Adipocyte (in vitro differentiated cells): Measurements from ENCODE around the gene BRPF1.

Experiments
- DNase-seq: peaks from one replicate; pipeline ENCODE4 v3.0.0-alpha.2; 2015; ENCODE audit warnings: low read depth
- H3K27me3 ChIP-seq: replicated peaks from 2 replicates; pipeline ENCODE4 v1.7.0; 2013; ENCODE audit warnings: mild to moderate bottlenecking, low read length, moderate library complexity; ENCODE audit not compliant: control insufficient read depth, insufficient read depth
- H3K36me3 ChIP-seq: 2 replicates; pipeline ENCODE4 v1.7.0; 2013; ENCODE audit warnings: low read length, mild to moderate bottlenecking, moderate library complexity; ENCODE audit not compliant: control insufficient read depth, insufficient read depth, severe bottlenecking
- H3K4me1 ChIP-seq: 2 replicates; pipeline ENCODE4 v1.7.0; 2013; ENCODE audit warnings: mild to moderate bottlenecking, low read length, moderate library complexity; ENCODE audit not compliant: control insufficient read depth, insufficient read depth
- H3K4me3 ChIP-seq: 2 replicates; pipeline ENCODE4 v1.7.0; 2013; ENCODE audit warnings: mild to moderate bottlenecking, low read length, moderate library complexity
- H3K9ac ChIP-seq: 2 replicates; pipeline ENCODE4 v1.7.0; 2013; ENCODE audit warnings: mild to moderate bottlenecking, low read length, moderate library complexity
- H3K9me3 ChIP-seq: 2 replicates; pipeline ENCODE4 v1.7.0; 2013; ENCODE audit warnings: mild to moderate bottlenecking, low read length, moderate library complexity; ENCODE audit not compliant: control insufficient read depth

BRPF1 gene

DNA sequence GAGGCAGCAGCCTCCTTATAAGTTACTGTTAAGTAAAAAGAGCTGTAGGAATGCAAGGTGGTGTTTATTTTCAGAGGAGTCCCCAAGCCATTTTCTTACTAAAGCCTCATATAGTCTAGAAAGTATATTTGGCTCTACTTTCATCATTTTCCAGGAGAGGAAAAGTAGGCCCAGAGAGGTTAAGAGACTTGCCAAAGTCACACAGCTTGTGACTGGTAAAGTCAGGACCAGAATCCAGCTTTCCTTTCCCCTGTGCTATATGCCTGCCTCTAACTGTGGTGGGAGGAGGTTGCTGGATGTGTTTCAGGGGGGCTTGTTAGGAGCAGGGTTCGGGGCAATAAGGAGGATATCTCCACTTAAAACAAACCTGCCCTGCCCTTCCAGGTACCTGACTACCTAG is 11.0 kb downstream of the BRPF1 start:
- no peak for DNase-seq
- Histone ChIP-seq H3K4me1 (peaks cover 15% of the 10 kb centered on the region), H3K27me3 (no peaks in the 10 kb centered on the region), H3K36me3 (peaks cover 99% of the 10 kb centered on the region), H3K9me3 (no peaks in the 10 kb centered on the region), H3K4me3 (no peak overlapping the region), H3K9ac (no peak overlapping the region)

DNA sequence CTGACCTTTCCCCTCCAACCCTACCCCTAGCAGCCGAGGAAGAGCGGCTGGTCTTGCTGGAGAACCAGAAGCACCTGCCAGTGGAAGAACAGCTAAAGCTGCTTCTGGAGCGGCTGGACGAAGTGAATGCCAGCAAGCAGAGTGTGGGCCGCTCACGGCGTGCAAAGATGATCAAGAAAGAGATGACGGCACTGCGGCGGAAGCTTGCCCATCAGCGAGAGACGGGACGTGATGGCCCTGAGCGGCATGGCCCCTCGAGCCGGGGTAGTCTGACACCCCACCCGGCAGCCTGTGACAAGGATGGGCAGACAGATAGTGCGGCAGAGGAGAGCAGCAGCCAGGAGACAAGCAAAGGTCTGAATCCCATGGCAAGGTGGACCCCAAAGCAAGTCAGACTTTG is 12.0 kb downstream of the BRPF1 start:
- Histone ChIP-seq H3K27me3 (no peaks in the 10 kb centered on the region), H3K9me3 (no peaks in the 10 kb centered on the region), H3K36me3 (peaks cover 98% of the 10 kb centered on the region), H3K4me1 (peaks cover 24% of the 10 kb centered on the region), H3K9ac (no peak overlapping the region), H3K4me3 (no peak overlapping the region)
- DNase-seq: no peak

- Histone ChIP-seq H3K4me1 (peaks cover 29% of the 10 kb centered on the region), H3K27me3 (no peaks in the 10 kb centered on the region), H3K36me3 (peaks cover 92% of the 10 kb centered on the region), H3K9me3 (no peaks in the 10 kb centered on the region), H3K4me3 (no peak overlapping the region), H3K9ac (no peak overlapping the region)
- DNase-seq: no peak
Observed at GRCh38 chr3:9744162-9744561, 12.6 kb downstream of the BRPF1 start.

- H3K4me1 ChIP-seq: peaks cover 35% of the 10 kb centered on the region
- no peak overlapping the region for H3K9ac ChIP-seq
- no peaks in the 10 kb centered on the region for H3K9me3 ChIP-seq
- no peak for DNase-seq
- H3K36me3 ChIP-seq: peaks cover 79% of the 10 kb centered on the region
- no peaks in the 10 kb centered on the region for H3K27me3 ChIP-seq
- H3K4me3 ChIP-seq: no peak overlapping the region
Observed at GRCh38 chr3:9745521-9745920, 14.0 kb downstream of the BRPF1 start.

GRCh38 chr3:9746330-9746729 is 14.8 kb downstream of the BRPF1 start:
- peaks cover 71% of the 10 kb centered on the region for H3K36me3 ChIP-seq
- H3K4me3 ChIP-seq: no peak overlapping the region
- H3K9me3 ChIP-seq: no peaks in the 10 kb centered on the region
- H3K4me1 ChIP-seq: peaks cover 43% of the 10 kb centered on the region
- peak; percentile 44 for DNase-seq
- no peaks in the 10 kb centered on the region for H3K27me3 ChIP-seq
- no peak overlapping the region for H3K9ac ChIP-seq

DNA sequence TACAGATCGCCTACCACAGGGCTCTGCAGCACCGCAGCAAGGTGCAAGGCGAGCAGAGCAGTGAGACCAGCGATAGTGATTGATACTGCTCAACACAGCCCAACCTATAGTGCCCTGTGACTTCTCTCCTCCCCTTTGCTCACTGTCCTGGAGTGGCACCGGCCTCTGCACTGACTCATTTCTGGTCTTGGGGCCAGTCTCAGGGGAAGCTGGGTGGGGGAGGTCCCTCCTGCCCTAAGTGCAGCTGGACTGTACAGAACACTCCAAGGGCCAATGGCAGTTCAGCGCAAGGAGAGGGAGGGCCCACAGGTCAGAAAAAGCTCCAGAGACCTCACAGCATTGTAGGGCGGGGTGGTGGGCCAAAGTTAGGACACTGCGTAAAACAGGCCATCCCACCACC is 15.7 kb downstream of the BRPF1 start:
- no peaks in the 10 kb centered on the region for H3K9me3 ChIP-seq
- H3K27me3 ChIP-seq: no peaks in the 10 kb centered on the region
- DNase-seq: peak; percentile 33
- no peak overlapping the region for H3K4me3 ChIP-seq
- H3K9ac ChIP-seq: no peak overlapping the region
- peaks cover 67% of the 10 kb centered on the region for H3K36me3 ChIP-seq
- peaks cover 45% of the 10 kb centered on the region for H3K4me1 ChIP-seq

- Histone ChIP-seq H3K4me3 (no peak overlapping the region), H3K9me3 (no peaks in the 10 kb centered on the region), H3K36me3 (peaks cover 63% of the 10 kb centered on the region), H3K27me3 (no peaks in the 10 kb centered on the region), H3K4me1 (peaks cover 45% of the 10 kb centered on the region), H3K9ac (no peak overlapping the region)
- DNase-seq: no peak
Observed at GRCh38 chr3:9748031-9748430, 16.5 kb downstream of the BRPF1 start.

GRCh38 chr3:9749296-9749644 is 17.7 kb downstream of the BRPF1 start:
- Histone ChIP-seq H3K27me3 (no peaks in the 10 kb centered on the region), H3K9me3 (no peaks in the 10 kb centered on the region), H3K36me3 (peaks cover 51% of the 10 kb centered on the region), H3K4me1 (peaks cover 45% of the 10 kb centered on the region), H3K4me3 (peak overlapping the region; percentile 96), H3K9ac (peak overlapping the region; percentile 90)
- DNase-seq: no peak

- Histone ChIP-seq H3K4me1 (peaks cover 49% of the 10 kb centered on the region), H3K36me3 (peaks cover 44% of the 10 kb centered on the region), H3K9me3 (no peaks in the 10 kb centered on the region), H3K9ac (peak within 1 kb of the TSS; percentile 90), H3K27me3 (no peaks in the 10 kb centered on the region), H3K4me3 (peak within 1 kb of the TSS; percentile 96)
- peak; percentile 99 for DNase-seq
Observed at GRCh38 chr3:9749645-9750555, 18.4 kb downstream of the BRPF1 start, which contains the start of gene OGG1. TSS of gene OGG1 (plus strand) at chr3:9749952. CDS start at chr3:9750287, 335 bp downstream.

- no peaks in the 10 kb centered on the region for H3K9me3 ChIP-seq
- peak overlapping the region; percentile 90 for H3K9ac ChIP-seq
- no peaks in the 10 kb centered on the region for H3K27me3 ChIP-seq
- DNase-seq: no peak
- peaks cover 52% of the 10 kb centered on the region for H3K4me1 ChIP-seq
- peak overlapping the region; percentile 96 for H3K4me3 ChIP-seq
- peaks cover 37% of the 10 kb centered on the region for H3K36me3 ChIP-seq
Observed at GRCh38 chr3:9750556-9751411, 19.2 kb downstream of the BRPF1 start.

DNA sequence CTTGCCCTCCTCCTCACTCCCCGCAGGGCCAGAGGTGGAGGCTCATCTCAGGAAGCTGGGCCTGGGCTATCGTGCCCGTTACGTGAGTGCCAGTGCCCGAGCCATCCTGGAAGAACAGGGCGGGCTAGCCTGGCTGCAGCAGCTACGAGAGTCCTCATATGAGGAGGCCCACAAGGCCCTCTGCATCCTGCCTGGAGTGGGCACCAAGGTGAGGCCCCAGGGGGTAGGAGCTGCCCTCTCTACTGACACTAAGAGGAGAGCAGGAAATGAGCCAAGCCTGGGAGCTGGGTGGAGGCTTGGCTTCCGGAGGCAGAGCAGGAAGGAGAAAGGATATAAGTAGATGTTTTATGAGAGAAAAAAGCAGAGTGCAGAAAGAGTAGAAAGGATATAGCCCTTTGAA is 23.1 kb downstream of the BRPF1 start:
- peaks cover 21% of the 10 kb centered on the region for H3K4me1 ChIP-seq
- H3K36me3 ChIP-seq: peaks cover 49% of the 10 kb centered on the region
- H3K4me3 ChIP-seq: no peak overlapping the region
- peak overlapping the region; percentile 28 for H3K9ac ChIP-seq
- H3K9me3 ChIP-seq: no peaks in the 10 kb centered on the region
- H3K27me3 ChIP-seq: no peaks in the 10 kb centered on the region
- DNase-seq: no peak
